Measurements from ENCODE around the gene TENT5A.

Gene TENT5A

DNA sequence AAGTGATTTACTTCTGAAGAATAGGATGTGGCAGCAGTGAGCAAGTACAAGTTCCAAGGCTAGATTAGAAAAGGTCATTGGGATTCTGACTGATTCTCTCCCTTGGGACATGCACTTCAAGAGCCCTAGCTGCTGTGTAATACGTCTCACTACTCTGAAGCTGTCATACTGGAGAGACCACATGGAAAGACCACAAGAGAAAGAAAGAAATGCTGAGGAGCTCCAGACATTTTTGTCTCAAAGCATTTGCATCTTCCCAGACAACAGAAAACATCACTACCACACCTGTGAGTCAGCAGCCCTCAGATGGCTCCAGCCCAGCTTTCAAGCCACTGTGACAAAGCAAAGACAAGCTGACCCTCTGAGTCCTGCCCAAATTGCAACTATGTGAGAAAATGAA lies 20.7 kb downstream of the TENT5A start:
- no peak for DNase-seq (ENCODE audit: low read depth, low spot score)
- no peak overlapping the region for H3K4me3 ChIP-seq (ENCODE audit: low read length)

DNA sequence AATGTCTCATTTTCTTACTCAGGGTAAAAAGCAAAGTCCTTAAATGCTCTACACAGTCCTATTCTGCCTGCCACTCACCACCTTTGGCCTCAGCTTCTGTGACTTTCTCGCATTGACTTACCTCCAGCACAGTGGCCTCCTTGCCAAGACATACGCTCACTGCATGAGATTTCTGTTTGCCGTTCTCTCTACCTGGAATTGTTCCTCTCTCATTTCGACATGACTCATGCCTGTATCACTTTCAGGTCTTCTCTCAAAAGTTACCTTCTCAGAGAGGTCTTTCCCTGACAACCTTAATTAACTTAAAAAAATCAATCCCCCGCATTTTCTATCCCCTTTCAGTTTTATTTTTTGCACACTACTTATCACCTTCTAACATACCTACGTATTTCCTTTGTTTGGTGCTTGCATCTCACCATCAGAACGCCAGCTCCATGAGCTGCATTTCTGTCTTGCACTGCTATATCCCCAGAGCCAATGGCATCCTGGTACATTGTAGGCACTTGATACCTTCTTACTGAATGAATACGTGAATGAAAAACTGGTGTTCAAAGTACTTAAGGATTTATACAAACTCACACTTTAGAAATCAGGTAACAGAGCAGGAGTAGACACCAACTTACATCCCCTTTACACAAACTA lies 24.5 kb downstream of the TENT5A start:
- no peak for DNase-seq (ENCODE audit: low read depth, low spot score)
- H3K4me3 ChIP-seq (ENCODE audit: low read length) = no peak overlapping the region

DNA sequence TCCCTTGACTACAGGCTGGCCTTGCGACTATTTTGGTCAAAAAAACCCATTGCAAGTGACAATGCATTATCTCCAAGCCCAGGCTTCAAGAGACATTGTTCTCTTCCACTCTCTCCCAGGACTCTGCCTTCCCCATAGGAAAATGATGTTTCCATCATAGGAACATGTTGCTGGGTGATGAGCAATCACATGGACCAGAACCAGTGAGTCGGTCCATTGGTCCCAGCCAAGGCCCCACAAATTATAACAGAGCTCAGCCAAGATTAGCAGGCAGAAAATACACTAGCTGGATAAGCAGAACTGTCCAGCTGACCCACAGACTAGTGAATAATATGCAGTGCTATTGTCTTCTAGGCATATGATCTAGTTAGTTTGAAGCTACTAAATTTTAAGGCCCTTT lies 27.4 kb downstream of the TENT5A start:
- no peak overlapping the region for H3K4me3 ChIP-seq (ENCODE audit: low read length)
- DNase-seq (ENCODE audit: low read depth, low spot score) = no peak

DNA sequence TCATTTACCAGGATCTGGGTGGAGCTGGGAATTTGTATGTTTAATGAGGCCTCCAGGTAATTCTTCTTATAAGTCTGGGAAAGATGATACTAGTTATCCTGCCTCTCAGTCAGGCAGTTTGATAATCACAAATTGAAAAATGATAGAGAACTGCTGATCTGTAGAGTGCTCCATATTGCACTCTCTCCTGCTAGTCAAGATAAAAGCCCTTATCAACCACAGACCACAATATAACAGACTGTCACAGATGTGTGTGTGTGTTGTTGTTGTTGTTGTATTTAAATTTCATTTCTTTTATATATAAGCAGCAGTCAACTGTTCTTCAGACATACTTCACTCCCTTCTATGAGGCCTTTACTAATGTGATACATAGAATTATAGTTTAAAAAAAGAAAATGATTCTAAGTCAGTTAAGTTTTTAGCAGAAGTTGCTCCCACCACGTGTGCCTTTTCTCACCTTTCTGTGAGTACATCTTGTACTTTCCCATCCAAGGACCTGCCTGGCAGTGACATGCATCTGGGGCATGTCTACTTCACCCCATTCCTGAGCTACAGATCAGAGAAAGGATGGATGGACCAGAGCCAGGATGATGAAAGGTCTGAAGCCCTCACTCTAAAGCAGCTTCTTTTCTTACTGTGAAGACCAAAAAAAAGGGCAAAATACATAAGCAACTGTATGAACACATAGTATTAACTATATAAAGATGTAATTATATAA lies 29.8 kb downstream of the TENT5A start:
- peak; percentile 14 for DNase-seq (ENCODE audit: low read depth, low spot score)
- H3K4me3 ChIP-seq (ENCODE audit: low read length) = no peak overlapping the region

DNA sequence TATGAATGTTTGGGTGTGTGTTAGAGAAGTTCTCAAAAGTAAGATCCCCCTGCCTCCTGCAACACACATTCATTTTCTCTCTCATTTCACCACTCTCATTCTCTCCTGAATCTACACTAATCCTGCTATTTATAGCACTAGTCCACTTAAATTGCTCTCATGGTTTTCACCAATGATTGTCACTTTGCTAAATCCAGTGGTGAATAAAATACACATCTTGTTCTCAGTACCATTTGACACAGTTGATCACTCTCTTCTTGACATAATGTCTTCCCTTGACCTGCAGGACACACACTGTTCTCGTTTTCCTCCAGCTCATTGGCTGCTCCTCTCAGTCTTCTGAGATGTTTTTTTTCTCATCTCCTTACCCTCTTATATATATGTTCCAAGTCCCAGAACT lies 32.1 kb downstream of the TENT5A start:
- DNase-seq (ENCODE audit: low read depth, low spot score) = no peak
- no peak overlapping the region for H3K4me3 ChIP-seq (ENCODE audit: low read length)

DNA sequence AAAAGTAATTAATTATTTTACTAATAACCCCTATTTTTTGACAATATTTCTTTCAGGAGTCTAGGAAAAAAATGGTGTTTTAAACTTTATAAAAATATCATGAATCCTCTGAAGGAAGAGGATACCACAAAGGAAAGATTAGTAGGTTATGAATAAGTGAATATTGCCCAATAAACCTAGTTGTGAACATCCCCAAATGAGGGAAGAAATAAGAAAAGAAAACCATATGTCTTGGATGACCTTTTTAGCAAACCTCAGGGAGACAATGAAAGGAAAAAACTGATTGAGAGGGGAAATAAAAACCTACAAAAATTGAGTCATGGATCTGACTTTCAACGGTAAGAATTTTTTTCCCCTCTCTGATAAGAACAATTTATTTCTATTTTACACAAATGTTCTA lies 34.4 kb downstream of the TENT5A start:
- no peak for DNase-seq (ENCODE audit: low read depth, low spot score)
- no peak overlapping the region for H3K4me3 ChIP-seq (ENCODE audit: low read length)

DNA sequence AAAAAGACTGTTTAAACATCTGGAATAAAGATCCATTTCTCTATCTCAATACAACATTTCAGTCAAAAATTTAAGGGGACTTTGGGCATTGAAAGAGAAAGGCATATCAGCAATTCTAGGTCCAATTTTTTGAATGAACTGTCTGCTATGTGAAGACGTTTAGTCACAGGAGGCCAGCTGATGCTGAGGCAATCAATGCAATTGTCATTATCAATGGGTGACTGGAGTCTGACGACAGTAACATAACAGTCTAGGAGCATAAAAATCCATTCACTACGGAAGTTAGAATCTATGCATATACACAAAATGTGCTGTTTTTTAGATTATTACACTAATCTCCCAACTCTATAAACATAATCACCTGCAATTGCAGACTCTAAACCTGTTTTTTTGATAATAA lies 37.8 kb downstream of the TENT5A start:
- DNase-seq (ENCODE audit: low read depth, low spot score) = no peak
- H3K4me3 ChIP-seq (ENCODE audit: low read length) = no peak overlapping the region

DNA sequence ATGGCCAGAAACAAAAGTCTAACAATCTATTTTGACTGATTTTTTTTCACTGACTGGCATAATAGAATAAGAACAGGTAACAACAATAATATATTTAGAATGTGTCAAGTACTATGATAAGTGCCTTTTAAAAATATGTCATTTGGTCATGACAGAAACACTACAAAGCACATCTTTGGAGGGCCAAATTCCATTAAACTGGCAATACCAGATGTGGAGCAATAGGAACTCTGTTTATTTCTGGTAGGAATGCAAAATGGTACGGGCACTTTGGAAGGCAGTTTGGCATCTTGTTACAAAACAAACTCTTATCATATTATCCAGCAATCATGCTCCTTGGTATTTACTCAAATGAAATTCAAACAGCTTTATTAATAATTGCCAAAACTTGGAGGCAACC lies 39.3 kb downstream of the TENT5A start:
- DNase-seq (ENCODE audit: low read depth, low spot score) = no peak
- H3K4me3 ChIP-seq (ENCODE audit: low read length) = no peak overlapping the region

DNA sequence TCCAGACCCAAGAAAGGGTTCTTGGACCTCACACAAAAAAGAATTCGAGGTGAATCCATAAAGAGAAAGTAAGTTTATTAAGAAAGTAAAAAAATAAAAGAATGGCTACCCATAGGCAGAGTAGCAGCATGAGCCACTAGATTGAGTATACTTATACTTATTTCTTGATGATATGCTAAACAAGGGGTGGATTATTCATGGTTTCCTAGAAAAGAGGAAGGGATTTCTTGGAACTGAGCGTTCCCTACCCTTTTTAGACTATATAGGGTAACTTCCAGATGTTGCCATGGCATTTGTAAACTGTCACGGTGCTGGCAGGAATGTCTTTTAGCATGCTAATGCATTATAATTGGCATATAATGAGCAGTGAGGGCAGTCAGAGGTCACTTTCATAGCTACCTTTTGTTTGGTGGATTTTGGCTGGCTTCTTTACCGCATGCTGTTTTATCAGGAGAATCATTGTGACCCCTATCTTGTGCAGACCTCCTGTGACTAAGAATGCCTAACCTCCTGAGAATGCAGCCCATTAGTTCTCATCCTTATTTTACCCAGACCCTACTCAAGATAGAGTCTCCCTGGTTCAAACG lies 44.3 kb downstream of the TENT5A start:
- no peak overlapping the region for H3K4me3 ChIP-seq (ENCODE audit: low read length)
- no peak for DNase-seq (ENCODE audit: low read depth, low spot score)

DNA sequence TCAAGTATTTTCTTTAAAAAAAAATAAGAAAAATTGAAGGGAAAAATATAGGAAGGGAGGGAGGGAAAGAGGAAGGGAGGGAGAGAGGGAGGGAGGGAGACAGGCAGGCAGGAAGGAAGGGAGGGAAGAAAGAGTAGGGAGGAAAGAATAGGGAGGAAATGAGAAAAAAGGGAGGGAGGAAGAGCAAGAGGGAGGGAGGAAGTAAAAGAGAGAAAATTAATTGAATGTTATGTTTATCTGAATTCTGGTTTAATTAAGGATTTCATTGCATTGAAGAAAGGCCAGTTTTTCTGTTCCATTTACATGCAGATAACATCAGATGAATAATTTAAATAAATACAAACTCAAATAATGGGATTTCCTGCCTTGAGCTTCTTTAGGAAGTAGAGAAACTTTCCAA lies 47.8 kb downstream of the TENT5A start:
- no peak overlapping the region for H3K4me3 ChIP-seq (ENCODE audit: low read length)
- DNase-seq (ENCODE audit: low read depth, low spot score) = no peak

DNA sequence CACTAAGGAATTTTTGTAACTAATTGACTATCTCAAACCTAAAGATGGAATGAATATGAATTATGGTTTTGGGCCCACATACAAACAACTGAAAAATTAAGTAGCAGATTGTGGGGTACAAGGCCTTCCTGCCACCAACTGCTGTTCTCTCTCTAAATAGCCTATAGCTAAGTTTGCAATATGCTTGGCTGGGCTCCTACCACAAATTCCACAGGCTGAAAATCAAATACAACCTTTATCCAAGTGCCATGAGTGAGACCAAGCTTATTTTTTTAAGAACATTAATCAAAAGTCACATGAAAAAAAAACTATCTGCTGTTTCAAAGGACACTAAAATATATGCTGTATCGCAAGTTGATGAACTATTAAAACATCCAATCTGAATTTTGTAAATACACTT lies 52.1 kb downstream of the TENT5A start:
- no peak overlapping the region for H3K4me3 ChIP-seq (ENCODE audit: low read length)
- no peak for DNase-seq (ENCODE audit: low read depth, low spot score)

DNA sequence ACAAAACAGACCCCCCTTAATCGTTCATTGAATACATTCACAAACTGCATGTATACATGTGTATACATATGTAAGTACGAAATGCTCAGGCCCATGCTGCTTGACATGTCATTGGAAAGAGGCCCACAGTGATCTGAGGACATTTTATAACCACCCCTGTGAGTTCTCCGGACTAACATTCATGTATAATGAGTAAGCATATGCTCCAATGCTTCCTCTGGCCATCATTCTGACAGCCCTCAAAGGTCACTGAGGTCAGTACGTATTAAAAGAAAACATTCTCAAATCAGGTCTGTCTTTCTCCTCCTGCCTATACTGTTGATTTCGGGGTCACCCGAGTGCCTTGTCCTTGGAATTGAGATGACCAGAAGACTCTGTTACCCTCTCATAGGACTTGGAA lies 54.9 kb downstream of the TENT5A start:
- no peak overlapping the region for H3K4me3 ChIP-seq (ENCODE audit: low read length)
- no peak for DNase-seq (ENCODE audit: low read depth, low spot score)

DNA sequence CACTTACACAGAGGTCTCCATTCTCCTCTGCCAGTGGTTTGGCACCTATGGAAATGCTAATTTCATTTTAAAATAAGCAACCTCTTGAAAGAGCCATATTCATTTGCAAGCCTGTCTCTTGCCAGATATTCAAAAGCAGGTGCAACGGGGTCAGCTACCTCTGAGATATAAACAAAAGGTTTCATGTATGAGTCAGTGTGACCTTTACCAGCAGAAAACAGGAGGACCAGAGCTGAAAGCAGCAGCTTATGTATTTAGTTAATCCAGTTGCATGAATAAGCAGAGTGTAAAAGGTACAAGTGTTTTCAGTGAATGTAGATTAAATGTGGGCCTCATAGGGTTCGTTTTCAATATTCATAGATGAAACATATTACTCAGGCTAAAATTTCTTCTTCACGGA lies 56.0 kb downstream of the TENT5A start:
- no peak for DNase-seq (ENCODE audit: low read depth, low spot score)
- H3K4me3 ChIP-seq (ENCODE audit: low read length) = no peak overlapping the region

Measured in Jurkat, Clone E6-1 (cell line).